Fibroblast of lung (primary cell): ENCODE results near the gene ITPR1. TPM values are rescaled to one million over a fixed set of nuclear protein-coding genes. Genes with fewer than 3 reads are reported as not detected.

Experiments used
- DNase-seq, 2 donors: peaks; one replicate each; pipeline versions ENCODE4 v3.0.0 to v3.0.0-alpha.2; 2010; ENCODE audit warnings: low read depth in 2 of 2
- H2AFZ ChIP-seq: 2 replicates; pipeline ENCODE4 v1.5.1; 2012; ENCODE audit warnings: low read length, control low read depth, inconsistent platforms
- H3K27ac ChIP-seq: 2 replicates; pipeline ENCODE4 v1.5.1; 2011; ENCODE audit warnings: low read length, control low read depth; ENCODE audit not compliant: insufficient read depth
- H3K27me3 ChIP-seq: 2 replicates; pipeline ENCODE4 v1.5.1; 2011; ENCODE audit warnings: mild to moderate bottlenecking, low read length; ENCODE audit not compliant: control insufficient read depth, insufficient read depth
- H3K36me3 ChIP-seq: 2 replicates; pipeline ENCODE4 v1.5.1; 2011; ENCODE audit warnings: low read length; ENCODE audit not compliant: control insufficient read depth, insufficient read depth
- H3K4me1 ChIP-seq: 2 replicates; pipeline ENCODE4 v1.5.1; 2011; ENCODE audit warnings: low read length; ENCODE audit not compliant: control insufficient read depth, insufficient read depth; ENCODE audit errors: extremely low read depth
- H3K4me2 ChIP-seq: 2 replicates; pipeline ENCODE4 v1.5.1; 2011; ENCODE audit warnings: low read length, control low read depth; ENCODE audit not compliant: insufficient read depth; ENCODE audit errors: extremely low read depth
- H3K4me3 ChIP-seq, 4 experiments: fragments of 200-600 bp in 1 of 4; sonication (generic) in 1 of 4; replicated peaks in 1 of 4; 2 replicates each; pipeline ENCODE4 v1.5.1; 2011 to 2016; ENCODE audit warnings: low read length in 4 of 4, low read depth in 3 of 4, mild to moderate bottlenecking in 3 of 4, control low read depth in 2 of 4, inconsistent platforms in 1 of 4, mixed read lengths in 1 of 4; ENCODE audit not compliant: insufficient read depth in 1 of 4; ENCODE audit errors: control extremely low read depth in 1 of 4
- H3K79me2 ChIP-seq: 2 replicates; pipeline ENCODE4 v1.5.1; 2012; ENCODE audit warnings: mild to moderate bottlenecking, low read length, inconsistent platforms; ENCODE audit not compliant: control insufficient read depth, insufficient read depth
- H3K9ac ChIP-seq: 2 replicates; pipeline ENCODE4 v1.5.1; 2011; ENCODE audit warnings: mild to moderate bottlenecking, low read length, control low read depth; ENCODE audit not compliant: insufficient read depth
- H3K9me3 ChIP-seq: 2 replicates; pipeline ENCODE4 v1.5.1; 2012; ENCODE audit warnings: low read depth, low read length; ENCODE audit not compliant: control insufficient read depth, insufficient read depth
- H4K20me1 ChIP-seq: 2 replicates; pipeline ENCODE4 v1.5.1; 2011; ENCODE audit warnings: low read length; ENCODE audit not compliant: control insufficient read depth, insufficient read depth; ENCODE audit errors: extremely low read depth
- EZH2 ChIP-seq: IDR thresholded peaks from 2 replicates; pipeline ENCODE4 v1.5.1; 2012; ENCODE audit warnings: low read length, control low read depth, mild to moderate bottlenecking; ENCODE audit errors: missing control alignments
- polyA plus RNA-seq, 2 donors: library from polyadenylated mRNA; depleted of rRNA in 1 of 2; stranded (reverse) in 1 of 2; unstranded in 1 of 2; fragments of >200 nt; gene quantifications; 2 replicates each; pipeline ENCODE4 v1.2.1, GENCODE V29; 2011 to 2012; ENCODE audit warnings: missing spikeins in 1 of 2
- total RNA-seq: library from RNA; depleted of rRNA; stranded (reverse); fragments of >200 nt; gene quantifications from 2 replicates; pipeline ENCODE4 v1.2.1, GENCODE V29; 2014
- TF ChIP-seq, protein P1 (sequence below), 2 donors: IDR thresholded peaks in 1 of 2; conservative IDR thresholded peaks in 1 of 2; 1 replicate in 1 of 2; 2 replicates in 1 of 2; pipeline ENCODE4 v1.5.1; 2011 to 2012; ENCODE audit warnings: low read length in 2 of 2, control low read depth in 1 of 2, inconsistent platforms in 1 of 2, low read depth in 1 of 2, mild to moderate bottlenecking in 1 of 2

The ITPR1 gene
- total and polyA plus RNA-seq, 2 donors (not counting 1 experiment from before 2014, with no cell fraction given), result 19.2 to 87.0 TPM

DNA sequence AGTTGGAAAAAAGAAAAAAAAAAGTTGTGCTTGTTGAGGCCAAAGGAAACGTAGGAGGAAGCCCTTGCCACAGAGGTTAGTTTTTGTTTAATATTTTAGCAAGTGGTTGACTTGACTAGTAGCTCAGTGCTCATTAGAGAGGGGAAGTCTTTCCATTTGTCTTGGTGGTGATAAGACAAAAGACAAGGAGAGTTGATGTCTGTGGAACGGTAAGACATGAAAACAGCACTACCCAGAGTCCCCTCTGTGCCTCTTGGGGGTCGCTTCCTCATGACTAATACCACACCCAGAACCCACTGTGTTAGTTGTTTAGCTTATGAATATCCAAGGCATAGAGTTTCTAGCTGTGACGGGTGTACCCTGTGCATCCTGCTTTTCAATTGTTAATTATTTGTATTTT, 211.4 kb downstream of the ITPR1 start:
- TF ChIP-seq, protein P1, sequence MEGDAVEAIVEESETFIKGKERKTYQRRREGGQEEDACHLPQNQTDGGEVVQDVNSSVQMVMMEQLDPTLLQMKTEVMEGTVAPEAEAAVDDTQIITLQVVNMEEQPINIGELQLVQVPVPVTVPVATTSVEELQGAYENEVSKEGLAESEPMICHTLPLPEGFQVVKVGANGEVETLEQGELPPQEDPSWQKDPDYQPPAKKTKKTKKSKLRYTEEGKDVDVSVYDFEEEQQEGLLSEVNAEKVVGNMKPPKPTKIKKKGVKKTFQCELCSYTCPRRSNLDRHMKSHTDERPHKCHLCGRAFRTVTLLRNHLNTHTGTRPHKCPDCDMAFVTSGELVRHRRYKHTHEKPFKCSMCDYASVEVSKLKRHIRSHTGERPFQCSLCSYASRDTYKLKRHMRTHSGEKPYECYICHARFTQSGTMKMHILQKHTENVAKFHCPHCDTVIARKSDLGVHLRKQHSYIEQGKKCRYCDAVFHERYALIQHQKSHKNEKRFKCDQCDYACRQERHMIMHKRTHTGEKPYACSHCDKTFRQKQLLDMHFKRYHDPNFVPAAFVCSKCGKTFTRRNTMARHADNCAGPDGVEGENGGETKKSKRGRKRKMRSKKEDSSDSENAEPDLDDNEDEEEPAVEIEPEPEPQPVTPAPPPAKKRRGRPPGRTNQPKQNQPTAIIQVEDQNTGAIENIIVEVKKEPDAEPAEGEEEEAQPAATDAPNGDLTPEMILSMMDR (conservative IDR thresholded peaks at IDR 0.05 in 1 of 2, IDR thresholded peaks at IDR 0.05 in 1 of 2; ENCODE audit: low read depth in 1 of 2, low read length in 2 of 2), result no peak
- no peak for TF ChIP-seq EZH2
- DNase-seq, result no peak
- H4K20me1 ChIP-seq, result no peaks in the 10 kb centered on the region

DNA sequence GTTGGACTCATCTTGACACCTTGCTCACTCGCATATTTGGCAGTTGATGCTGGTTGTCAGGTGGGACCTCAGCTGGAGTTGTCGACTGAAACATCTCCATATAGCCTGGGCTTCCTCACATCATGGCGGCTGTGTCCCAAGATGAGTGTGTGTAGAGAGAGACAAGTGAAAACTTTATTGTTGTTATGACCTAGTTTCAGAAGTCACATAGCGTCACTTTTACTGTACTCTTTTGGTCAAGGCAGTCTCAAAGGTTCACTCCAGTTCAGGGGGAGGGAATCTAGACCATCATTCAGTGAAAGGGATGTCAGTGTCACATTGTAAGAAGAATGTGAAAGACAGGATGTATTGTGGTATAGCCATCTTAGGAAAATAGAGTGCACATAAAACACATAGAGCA, 214.2 kb downstream of the ITPR1 start:
- Histone ChIP-seq H3K4me2 (no peak overlapping the region), H4K20me1 (no peaks in the 10 kb centered on the region), H3K27ac (no peak overlapping the region), H3K27me3 (no peaks in the 10 kb centered on the region), H3K9ac (no peak overlapping the region), H3K4me1 (no peaks in the 10 kb centered on the region), H3K79me2 (no peaks in the 10 kb centered on the region), H2AFZ (no peak overlapping the region), H3K9me3 (no peaks in the 10 kb centered on the region), H3K36me3 (no peaks in the 10 kb centered on the region), H3K4me3 (no peak overlapping the region)
- no peak for DNase-seq
- TF ChIP-seq, protein P1 (conservative IDR thresholded peaks at IDR 0.05 in 1 of 2, IDR thresholded peaks at IDR 0.05 in 1 of 2; ENCODE audit: low read depth in 1 of 2, low read length in 2 of 2), result no peak

More for the DNA sequence above, 211.4 kb downstream of the ITPR1 start:
- Histone ChIP-seq H3K9ac (no peak overlapping the region), H3K27me3 (no peaks in the 10 kb centered on the region), H3K4me1 (no peaks in the 10 kb centered on the region), H2AFZ (no peak overlapping the region), H3K4me3 (no peak overlapping the region), H3K36me3 (no peaks in the 10 kb centered on the region), H3K27ac (no peak overlapping the region), H3K9me3 (no peaks in the 10 kb centered on the region), H3K79me2 (no peaks in the 10 kb centered on the region), H3K4me2 (no peak overlapping the region)

DNA sequence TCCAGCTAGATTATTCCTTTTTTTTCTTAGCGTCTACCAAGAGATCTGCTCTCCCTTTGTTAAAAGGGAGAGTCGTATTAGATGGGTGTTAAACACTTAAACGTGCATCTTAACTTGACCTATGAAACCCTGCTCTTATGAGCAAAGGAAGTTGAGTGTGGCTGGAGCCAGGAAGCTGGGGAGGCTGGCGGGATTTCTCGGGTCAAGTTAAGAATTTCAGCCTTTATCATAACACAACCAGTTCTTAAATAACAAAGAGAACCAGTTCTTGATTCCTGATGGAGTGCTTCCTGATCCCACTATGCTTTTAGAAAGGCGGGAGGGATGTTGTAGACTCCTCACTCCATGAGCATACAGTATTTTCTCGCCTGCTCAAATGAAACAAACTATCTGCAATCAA, 215.1 kb downstream of the ITPR1 start:
- H3K27ac ChIP-seq, result no peak overlapping the region
- H3K4me1 ChIP-seq, result no peaks in the 10 kb centered on the region
- no peak overlapping the region for H3K4me3 ChIP-seq
- no peaks in the 10 kb centered on the region for H3K79me2 ChIP-seq
- no peak overlapping the region for H3K4me2 ChIP-seq
- TF ChIP-seq EZH2, result no peak
- TF ChIP-seq, protein P1 (conservative IDR thresholded peaks at IDR 0.05 in 1 of 2, IDR thresholded peaks at IDR 0.05 in 1 of 2; ENCODE audit: low read depth in 1 of 2, low read length in 2 of 2), result no peak
- H2AFZ ChIP-seq, result no peak overlapping the region
- no peaks in the 10 kb centered on the region for H3K9me3 ChIP-seq
- no peaks in the 10 kb centered on the region for H3K27me3 ChIP-seq
- no peaks in the 10 kb centered on the region for H4K20me1 ChIP-seq
- DNase-seq, result no peak
- no peak overlapping the region for H3K9ac ChIP-seq
- H3K36me3 ChIP-seq, result no peaks in the 10 kb centered on the region
